Measurements from ENCODE around the gene SNX30.

The SNX30 gene

DNA sequence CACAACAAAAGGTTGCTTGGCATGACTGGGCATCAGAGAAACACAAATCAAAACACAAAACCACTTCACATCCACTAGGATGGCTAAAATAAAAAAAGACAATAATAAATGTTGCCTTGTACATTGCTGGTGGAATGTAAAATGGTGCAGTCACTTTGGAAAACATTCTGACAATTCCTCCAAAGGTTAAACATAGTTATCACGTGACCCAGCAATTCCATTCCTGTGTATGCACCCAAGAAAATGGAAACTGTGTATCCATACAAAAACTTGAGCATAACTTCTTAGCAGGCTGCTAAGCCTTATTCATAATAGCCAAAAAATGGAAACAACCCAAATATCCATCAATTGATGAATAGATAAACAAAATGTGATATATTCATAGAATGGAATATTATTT, 150.3 kb downstream of the SNX30 start:
- Histone ChIP-seq H3K36me3 (ENCODE audit: control insufficient read depth, insufficient read depth, low read length) (no peaks in the 10 kb centered on the region), H3K4me1 (ENCODE audit: control insufficient read depth, insufficient read depth, low read length, poor library complexity, severe bottlenecking) (no peaks in the 10 kb centered on the region), H3K9me3 (ENCODE audit: control insufficient read depth, low read length) (no peaks in the 10 kb centered on the region), H3K4me3 (ENCODE audit: insufficient read depth, low read depth, low read length, poor library complexity, severe bottlenecking) (no peak overlapping the region), H3K27me3 (replicated peaks; ENCODE audit: control insufficient read depth, insufficient read depth, low read length, poor library complexity, severe bottlenecking) (no peaks in the 10 kb centered on the region), H3K27ac (ENCODE audit: insufficient read depth, low read length, poor library complexity, severe bottlenecking) (no peak overlapping the region)
- DNase-seq: no peak

- no peak overlapping the region for H3K27ac ChIP-seq (ENCODE audit: insufficient read depth, low read length, poor library complexity, severe bottlenecking)
- H3K9me3 ChIP-seq (ENCODE audit: control insufficient read depth, low read length): no peaks in the 10 kb centered on the region
- H3K4me3 ChIP-seq (ENCODE audit: insufficient read depth, low read depth, low read length, poor library complexity, severe bottlenecking): no peak overlapping the region
- DNase-seq: no peak
- no peaks in the 10 kb centered on the region for H3K36me3 ChIP-seq (ENCODE audit: control insufficient read depth, insufficient read depth, low read length)
- no peaks in the 10 kb centered on the region for H3K4me1 ChIP-seq (ENCODE audit: control insufficient read depth, insufficient read depth, low read length, poor library complexity, severe bottlenecking)
- no peaks in the 10 kb centered on the region for H3K27me3 ChIP-seq (replicated peaks; ENCODE audit: control insufficient read depth, insufficient read depth, low read length, poor library complexity, severe bottlenecking)
These were observed 154.5 kb downstream of the SNX30 start for GRCh38 chr9:112905084-112905483.

DNA sequence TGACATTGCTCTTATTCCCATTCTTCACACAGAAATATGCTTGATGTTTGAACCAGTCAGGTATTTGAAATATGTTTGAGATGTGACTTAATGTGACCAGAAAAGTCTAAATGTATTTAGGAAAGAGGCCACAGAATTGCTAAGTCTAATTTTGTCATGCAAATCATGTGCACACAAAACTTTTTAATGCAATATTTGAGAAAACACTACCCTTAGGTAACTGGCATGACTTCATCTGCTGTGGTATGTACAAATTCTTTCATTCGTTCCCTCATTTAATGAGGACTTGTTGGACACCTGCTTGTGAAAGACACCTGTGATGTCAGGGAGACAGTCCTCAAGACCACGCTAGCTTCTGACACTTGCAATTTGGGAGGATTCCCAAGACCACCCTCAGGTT, 161.2 kb downstream of the SNX30 start:
- Histone ChIP-seq H3K27me3 (replicated peaks; ENCODE audit: control insufficient read depth, insufficient read depth, low read length, poor library complexity, severe bottlenecking) (no peaks in the 10 kb centered on the region), H3K36me3 (ENCODE audit: control insufficient read depth, insufficient read depth, low read length) (no peaks in the 10 kb centered on the region), H3K9me3 (ENCODE audit: control insufficient read depth, low read length) (no peaks in the 10 kb centered on the region), H3K4me1 (ENCODE audit: control insufficient read depth, insufficient read depth, low read length, poor library complexity, severe bottlenecking) (no peaks in the 10 kb centered on the region), H3K4me3 (ENCODE audit: insufficient read depth, low read depth, low read length, poor library complexity, severe bottlenecking) (no peak overlapping the region), H3K27ac (ENCODE audit: insufficient read depth, low read length, poor library complexity, severe bottlenecking) (no peak overlapping the region)
- no peak for DNase-seq

DNA sequence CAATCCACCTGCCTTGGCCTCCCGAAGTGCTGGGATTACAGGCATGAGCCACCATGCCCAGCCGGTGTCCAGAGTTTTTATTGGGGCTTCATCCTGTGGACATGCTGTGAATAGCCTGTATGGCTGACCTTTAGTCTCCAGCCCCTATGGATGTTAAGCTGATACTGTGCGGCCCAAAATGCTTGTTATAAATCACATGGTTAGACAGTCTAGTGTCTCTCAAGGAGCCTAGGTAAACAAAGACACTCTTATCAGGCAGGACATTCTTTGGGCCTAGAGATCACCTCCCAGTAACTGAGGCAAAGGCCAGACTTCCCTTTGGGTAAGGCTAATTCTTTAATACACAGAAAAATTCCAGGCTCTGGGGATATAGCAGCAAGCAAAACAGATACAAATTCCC, 162.1 kb downstream of the SNX30 start:
- Histone ChIP-seq H3K27ac (ENCODE audit: insufficient read depth, low read length, poor library complexity, severe bottlenecking) (no peak overlapping the region), H3K36me3 (ENCODE audit: control insufficient read depth, insufficient read depth, low read length) (no peaks in the 10 kb centered on the region), H3K4me1 (ENCODE audit: control insufficient read depth, insufficient read depth, low read length, poor library complexity, severe bottlenecking) (no peaks in the 10 kb centered on the region), H3K4me3 (ENCODE audit: insufficient read depth, low read depth, low read length, poor library complexity, severe bottlenecking) (no peak overlapping the region), H3K9me3 (ENCODE audit: control insufficient read depth, low read length) (no peaks in the 10 kb centered on the region), H3K27me3 (replicated peaks; ENCODE audit: control insufficient read depth, insufficient read depth, low read length, poor library complexity, severe bottlenecking) (no peaks in the 10 kb centered on the region)
- DNase-seq: no peak

DNA sequence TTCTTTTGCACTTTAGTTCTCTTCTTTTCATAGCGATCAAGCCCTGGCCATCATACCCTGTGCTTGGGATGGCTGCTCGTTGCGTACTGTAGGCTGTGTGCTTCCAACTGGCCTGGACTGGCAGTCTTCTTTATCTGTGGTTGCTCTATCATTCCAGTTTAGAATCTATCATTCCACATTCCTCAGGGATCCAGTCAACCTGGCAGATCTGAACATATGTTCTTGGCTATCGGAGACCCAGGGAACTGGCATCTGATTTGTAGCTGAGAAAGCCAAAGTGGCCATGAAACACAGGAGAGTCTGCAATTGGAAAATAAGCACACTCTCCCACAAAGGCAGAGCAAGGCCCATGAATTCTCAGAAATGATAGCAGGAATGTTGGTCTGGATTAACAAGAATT, 162.8 kb downstream of the SNX30 start:
- no peak overlapping the region for H3K27ac ChIP-seq (ENCODE audit: insufficient read depth, low read length, poor library complexity, severe bottlenecking)
- no peak overlapping the region for H3K4me3 ChIP-seq (ENCODE audit: insufficient read depth, low read depth, low read length, poor library complexity, severe bottlenecking)
- no peaks in the 10 kb centered on the region for H3K36me3 ChIP-seq (ENCODE audit: control insufficient read depth, insufficient read depth, low read length)
- no peaks in the 10 kb centered on the region for H3K4me1 ChIP-seq (ENCODE audit: control insufficient read depth, insufficient read depth, low read length, poor library complexity, severe bottlenecking)
- H3K27me3 ChIP-seq (replicated peaks; ENCODE audit: control insufficient read depth, insufficient read depth, low read length, poor library complexity, severe bottlenecking): no peaks in the 10 kb centered on the region
- H3K9me3 ChIP-seq (ENCODE audit: control insufficient read depth, low read length): no peaks in the 10 kb centered on the region
- DNase-seq: no peak

DNA sequence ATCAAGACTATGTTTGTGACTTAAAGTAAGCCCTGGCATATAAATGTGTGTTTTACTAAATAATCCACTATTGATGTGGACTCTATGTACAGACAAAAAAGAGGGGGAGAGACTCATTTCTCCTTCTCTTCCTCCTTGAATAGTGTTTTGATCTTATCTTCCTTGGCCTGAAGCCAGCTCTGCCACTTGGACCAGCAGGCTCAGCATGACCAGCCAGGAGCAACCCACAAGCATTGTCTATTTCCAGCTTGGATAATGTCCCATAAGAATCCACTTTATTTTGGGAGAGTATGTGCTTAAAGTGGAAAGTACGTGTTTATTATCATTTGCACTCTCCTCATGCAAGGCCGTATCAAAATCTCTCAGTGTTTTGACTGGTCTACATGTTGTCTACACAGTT, 164.0 kb downstream of the SNX30 start:
- H3K9me3 ChIP-seq (ENCODE audit: control insufficient read depth, low read length): no peaks in the 10 kb centered on the region
- H3K4me1 ChIP-seq (ENCODE audit: control insufficient read depth, insufficient read depth, low read length, poor library complexity, severe bottlenecking): no peaks in the 10 kb centered on the region
- H3K36me3 ChIP-seq (ENCODE audit: control insufficient read depth, insufficient read depth, low read length): no peaks in the 10 kb centered on the region
- no peak overlapping the region for H3K27ac ChIP-seq (ENCODE audit: insufficient read depth, low read length, poor library complexity, severe bottlenecking)
- H3K27me3 ChIP-seq (replicated peaks; ENCODE audit: control insufficient read depth, insufficient read depth, low read length, poor library complexity, severe bottlenecking): no peaks in the 10 kb centered on the region
- no peak overlapping the region for H3K4me3 ChIP-seq (ENCODE audit: insufficient read depth, low read depth, low read length, poor library complexity, severe bottlenecking)
- no peak for DNase-seq

GRCh38 chr9:112917047-112917986, 166.8 kb downstream of the SNX30 start:
- Histone ChIP-seq H3K4me1 (ENCODE audit: control insufficient read depth, insufficient read depth, low read length, poor library complexity, severe bottlenecking) (no peaks in the 10 kb centered on the region), H3K9me3 (ENCODE audit: control insufficient read depth, low read length) (no peaks in the 10 kb centered on the region), H3K27me3 (replicated peaks; ENCODE audit: control insufficient read depth, insufficient read depth, low read length, poor library complexity, severe bottlenecking) (no peaks in the 10 kb centered on the region), H3K36me3 (ENCODE audit: control insufficient read depth, insufficient read depth, low read length) (no peaks in the 10 kb centered on the region), H3K27ac (ENCODE audit: insufficient read depth, low read length, poor library complexity, severe bottlenecking) (no peak overlapping the region), H3K4me3 (ENCODE audit: insufficient read depth, low read depth, low read length, poor library complexity, severe bottlenecking) (no peak overlapping the region)
- no peak for DNase-seq

DNA sequence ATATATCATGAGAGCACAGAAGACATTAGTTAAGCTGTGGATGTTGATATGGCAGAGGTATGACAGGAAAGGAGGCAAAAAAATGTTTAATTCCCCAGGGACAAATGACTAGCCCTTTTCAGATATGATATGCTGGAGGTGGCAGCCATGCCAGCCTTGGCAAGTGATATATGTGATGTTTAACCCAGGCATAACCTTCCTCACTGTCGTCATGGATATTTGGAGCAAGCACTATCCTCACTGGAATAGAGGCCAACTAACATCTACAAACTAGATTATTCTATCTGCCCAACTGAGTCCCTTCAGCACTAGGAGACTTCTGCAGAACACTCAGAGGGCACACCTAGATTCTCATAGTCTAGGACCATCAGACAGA, 167.4 kb downstream of the SNX30 start:
- Histone ChIP-seq H3K4me1 (ENCODE audit: control insufficient read depth, insufficient read depth, low read length, poor library complexity, severe bottlenecking) (no peaks in the 10 kb centered on the region), H3K9me3 (ENCODE audit: control insufficient read depth, low read length) (no peaks in the 10 kb centered on the region), H3K27me3 (replicated peaks; ENCODE audit: control insufficient read depth, insufficient read depth, low read length, poor library complexity, severe bottlenecking) (no peaks in the 10 kb centered on the region), H3K36me3 (ENCODE audit: control insufficient read depth, insufficient read depth, low read length) (no peaks in the 10 kb centered on the region), H3K27ac (ENCODE audit: insufficient read depth, low read length, poor library complexity, severe bottlenecking) (no peak overlapping the region), H3K4me3 (ENCODE audit: insufficient read depth, low read depth, low read length, poor library complexity, severe bottlenecking) (no peak overlapping the region)
- no peak for DNase-seq

- no peak for DNase-seq
- Histone ChIP-seq H3K9me3 (ENCODE audit: control insufficient read depth, low read length) (no peaks in the 10 kb centered on the region), H3K27me3 (replicated peaks; ENCODE audit: control insufficient read depth, insufficient read depth, low read length, poor library complexity, severe bottlenecking) (no peaks in the 10 kb centered on the region), H3K4me3 (ENCODE audit: insufficient read depth, low read depth, low read length, poor library complexity, severe bottlenecking) (no peak overlapping the region), H3K4me1 (ENCODE audit: control insufficient read depth, insufficient read depth, low read length, poor library complexity, severe bottlenecking) (no peaks in the 10 kb centered on the region), H3K36me3 (ENCODE audit: control insufficient read depth, insufficient read depth, low read length) (no peaks in the 10 kb centered on the region), H3K27ac (ENCODE audit: insufficient read depth, low read length, poor library complexity, severe bottlenecking) (no peak overlapping the region)
These were observed 171.0 kb downstream of the SNX30 start for GRCh38 chr9:112921549-112921948.
